T-helper 2 cell (primary cell): ENCODE data around the gene ERAS.

Experiments
- DNase-seq, 5 experiments: peaks; one replicate each; pipeline versions ENCODE4 v3.0.0 to v3.0.0-alpha.2; 2012 to 2022
- total RNA-seq, 2 donors: gene quantifications; one replicate each; lab custom pipeline; 2026; lab: John Stamatoyannopoulos, UW

The ERAS gene
- total RNA-seq: 0 reads per million in 2 donors

GRCh38 chrX:48826135-48826875 lies at the start of gene ERAS:
Gene ERAS (plus strand): TSS chrX:48826513. CDS start chrX:48829124, 2,611 bp downstream.
- no peak for DNase-seq

DNA sequence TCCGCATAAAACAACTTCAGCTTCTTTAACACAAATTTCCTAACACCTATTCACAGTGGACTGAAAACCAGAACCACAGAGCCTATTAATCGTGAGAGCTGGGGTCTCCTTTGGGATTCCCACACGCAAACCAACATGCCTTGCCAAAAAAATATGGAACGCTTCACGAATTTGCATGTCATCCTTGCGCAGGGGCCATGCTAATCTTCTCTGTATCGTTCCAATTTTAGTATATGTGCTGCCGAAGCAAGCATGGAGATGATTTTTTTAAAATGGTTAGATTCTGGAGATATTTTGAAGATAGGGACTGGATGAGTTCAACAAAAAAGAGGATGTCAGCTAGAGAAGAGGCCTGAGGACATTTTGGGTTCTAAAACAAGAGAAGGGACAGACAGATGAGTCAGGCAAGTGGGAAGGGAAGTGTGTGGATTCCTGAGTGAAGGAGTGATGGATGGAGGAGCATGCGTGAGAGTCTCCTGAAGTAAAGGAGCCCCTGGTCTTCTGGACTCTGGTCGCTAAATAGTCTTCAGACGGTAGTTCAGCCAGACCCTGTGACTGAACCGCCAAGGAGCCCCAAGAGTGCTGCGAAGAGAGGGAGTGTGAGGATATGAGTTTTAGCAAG lies 49.4 kb upstream of the ERAS start:
- DNase-seq: no peak

- DNase-seq: no peak
Measured at GRCh38 chrX:48779399-48779798, 46.9 kb upstream of the ERAS start.

DNA sequence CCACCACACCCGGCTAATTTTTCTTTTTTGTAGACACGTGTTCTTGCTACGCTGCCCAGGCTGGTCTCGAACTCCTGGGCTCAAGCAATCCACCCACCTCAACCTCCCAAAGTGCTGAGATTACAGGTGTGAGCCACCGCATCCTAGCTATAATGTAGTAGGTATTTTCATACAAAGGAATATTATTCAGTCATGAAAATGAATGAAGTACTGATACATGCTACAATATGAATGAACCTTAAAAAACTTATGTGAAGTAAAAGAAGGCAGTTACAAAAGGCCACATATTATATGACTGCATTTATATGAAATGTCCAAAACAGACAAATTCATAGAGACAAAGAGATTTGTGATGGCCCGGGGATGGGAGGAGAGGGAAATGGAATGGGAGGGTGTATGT lies 44.6 kb upstream of the ERAS start:
- no peak for DNase-seq

- no peak for DNase-seq
Measured at GRCh38 chrX:48782216-48782615, 44.1 kb upstream of the ERAS start.

DNA sequence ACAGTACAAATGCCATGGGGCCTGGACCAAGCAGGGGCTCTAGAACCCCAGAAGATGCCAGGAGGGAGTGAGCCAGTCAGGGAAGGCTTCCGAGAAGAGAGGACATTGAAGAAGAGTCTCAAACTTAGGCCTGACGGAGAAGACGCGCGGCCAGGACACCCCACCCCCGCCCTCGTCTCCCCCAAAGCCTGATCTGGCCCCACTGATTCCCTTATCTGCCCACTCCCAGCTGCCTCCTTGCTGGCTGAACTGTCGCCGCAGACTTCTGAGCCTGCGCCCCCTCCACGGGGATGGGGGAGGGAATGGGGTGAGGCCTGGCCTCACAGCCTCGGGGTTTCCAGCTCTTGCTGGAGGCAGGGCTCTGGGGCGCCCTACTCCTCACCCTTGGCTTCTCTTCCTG lies 43.5 kb upstream of the ERAS start:
- DNase-seq: no peak

DNA sequence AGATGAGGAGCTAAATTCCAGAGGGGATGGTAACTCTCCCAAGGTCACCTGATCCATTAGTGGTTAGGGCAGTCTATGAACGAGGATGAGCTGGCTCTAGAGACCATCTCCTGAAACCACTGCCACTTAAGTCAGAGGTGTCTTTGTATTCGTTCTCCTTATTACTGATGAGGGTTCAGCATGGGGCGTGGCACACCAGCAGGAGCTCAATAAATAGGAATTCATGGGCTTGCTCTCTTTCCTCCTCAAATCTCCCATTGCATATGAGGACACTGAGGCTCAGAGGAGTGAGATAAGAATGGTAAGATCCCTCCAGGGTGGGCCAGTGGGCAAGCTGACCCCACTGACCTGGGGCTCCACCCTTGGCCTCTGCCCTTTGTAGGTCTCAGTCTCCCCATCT lies 41.6 kb upstream of the ERAS start:
- no peak for DNase-seq

DNA sequence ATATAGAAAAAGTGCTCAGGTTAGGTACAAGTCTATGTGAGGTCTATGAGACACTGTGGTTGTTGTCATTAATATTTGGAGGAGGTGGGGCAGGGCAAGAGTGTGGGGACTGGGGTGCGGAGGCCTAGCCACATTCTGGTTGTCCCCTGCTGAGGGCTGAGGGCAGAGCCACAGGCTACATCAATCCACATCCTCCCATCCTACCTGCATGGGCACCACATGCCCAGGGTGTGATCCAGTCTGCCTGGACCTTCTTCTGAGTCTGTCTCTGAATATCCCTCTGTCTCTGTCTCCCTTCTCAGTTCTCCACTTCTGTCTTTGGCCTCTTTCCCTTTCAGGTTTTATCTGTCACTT lies 41.1 kb upstream of the ERAS start:
- no peak for DNase-seq

- no peak for DNase-seq
Measured at GRCh38 chrX:48785540-48786214, 40.6 kb upstream of the ERAS start.

- DNase-seq: no peak
Measured at GRCh38 chrX:48786341-48786800, 39.9 kb upstream of the ERAS start, which contains the start of gene GATA1. Gene GATA1 (plus strand): TSS chrX:48786590. CDS start chrX:48791110, 4,520 bp downstream.

GRCh38 chrX:48786825-48787504 lies 39.3 kb upstream of the ERAS start:
- no peak for DNase-seq

GRCh38 chrX:48787505-48788443 lies 38.5 kb upstream of the ERAS start:
- no peak for DNase-seq

GRCh38 chrX:48789366-48790220 lies 36.7 kb upstream of the ERAS start:
- peak in 1 of 5 experiments; percentile 49 for DNase-seq

DNA sequence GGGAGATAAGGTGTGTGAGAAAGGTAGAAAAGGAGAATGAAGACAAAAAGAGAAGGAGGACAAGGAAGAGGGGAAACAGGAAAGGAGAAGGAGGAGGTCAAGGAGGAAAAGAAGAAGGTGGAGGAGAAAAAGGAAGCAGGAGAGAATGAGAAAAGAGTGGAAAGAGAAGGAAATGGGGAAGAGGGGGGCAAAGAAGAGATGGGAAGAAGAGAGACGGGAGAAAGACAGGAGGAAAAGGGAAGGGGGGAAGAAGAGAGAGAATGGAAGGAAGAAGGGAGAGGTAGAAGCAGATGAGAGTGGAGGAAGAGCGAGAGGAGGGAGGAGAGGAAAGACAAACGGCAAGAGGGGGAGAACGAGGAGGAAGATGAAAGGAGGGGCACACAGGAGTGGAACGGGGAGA lies 35.8 kb upstream of the ERAS start:
- no peak for DNase-seq

GRCh38 chrX:48791063-48791820 lies 35.1 kb upstream of the ERAS start:
- DNase-seq: no peak

- DNase-seq: no peak
Measured at GRCh38 chrX:48792219-48792618, 34.1 kb upstream of the ERAS start.

DNA sequence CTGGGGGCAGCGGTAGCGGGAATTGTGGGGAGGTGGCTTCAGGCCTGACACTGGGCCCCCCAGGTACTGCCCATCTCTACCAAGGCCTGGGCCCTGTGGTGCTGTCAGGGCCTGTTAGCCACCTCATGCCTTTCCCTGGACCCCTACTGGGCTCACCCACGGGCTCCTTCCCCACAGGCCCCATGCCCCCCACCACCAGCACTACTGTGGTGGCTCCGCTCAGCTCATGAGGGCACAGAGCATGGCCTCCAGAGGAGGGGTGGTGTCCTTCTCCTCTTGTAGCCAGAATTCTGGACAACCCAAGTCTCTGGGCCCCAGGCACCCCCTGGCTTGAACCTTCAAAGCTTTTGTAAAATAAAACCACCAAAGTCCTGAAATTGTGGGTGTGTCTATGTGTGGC lies 32.4 kb upstream of the ERAS start:
- no peak for DNase-seq

- DNase-seq: no peak
Measured at GRCh38 chrX:48794340-48794910, 31.9 kb upstream of the ERAS start.

DNA sequence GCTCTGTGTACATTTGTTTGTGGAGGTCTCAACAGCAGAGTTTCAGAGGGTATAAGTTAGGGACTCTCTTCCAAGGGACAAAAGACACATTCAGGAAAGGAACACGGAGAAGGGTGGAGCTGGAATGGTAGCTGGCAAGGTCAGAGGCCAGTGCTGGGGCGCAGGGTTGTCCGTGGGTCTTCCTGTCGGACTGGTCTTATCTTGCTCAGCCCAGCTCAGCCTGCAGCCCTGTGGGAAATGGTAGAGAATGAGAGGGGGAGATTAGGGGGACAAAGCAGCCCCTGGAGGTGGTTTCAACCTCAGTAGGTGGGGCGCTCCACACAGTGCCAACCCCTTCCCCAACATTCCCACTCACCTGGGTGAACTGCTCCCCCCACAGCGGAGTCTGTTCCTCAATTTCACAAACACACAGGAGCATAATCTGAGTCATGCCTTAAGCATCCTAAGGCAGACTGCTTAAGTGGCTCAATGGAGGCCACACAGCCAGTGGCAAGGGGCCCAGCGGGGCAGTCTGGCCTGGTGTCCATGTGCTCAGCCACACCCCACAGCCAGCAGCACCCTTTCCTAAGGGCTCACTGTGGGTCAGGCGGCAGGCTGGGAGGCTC lies 31.3 kb upstream of the ERAS start:
- DNase-seq: no peak
